H9 (cell line): ENCODE measurements around the gene CYREN. TPM values are rescaled to one million over a fixed set of nuclear protein-coding genes. Genes with fewer than 3 reads are reported as not detected.

Experiments used
- DNase-seq: peaks from one replicate; pipeline ENCODE4 v3.0.0-alpha.2; 2017
- H2AFZ ChIP-seq: one replicate; pipeline ENCODE4 v1.6.1; 2013; ENCODE audit warnings: mild to moderate bottlenecking, low read length, control low read depth, moderate library complexity
- H2AK5ac ChIP-seq: 2 replicates; pipeline ENCODE4 v1.6.1; 2013; ENCODE audit warnings: low read length, control low read depth, mixed read lengths; ENCODE audit not compliant: insufficient read length
- H2BK120ac ChIP-seq: one replicate; pipeline ENCODE4 v1.6.1; 2013; ENCODE audit warnings: low read depth, mild to moderate bottlenecking, low read length, control low read depth, inconsistent platforms; ENCODE audit not compliant: poor library complexity, severe bottlenecking
- H2BK12ac ChIP-seq: 2 replicates; pipeline ENCODE4 v1.6.1; 2013; ENCODE audit warnings: low read length, control low read depth, mixed read lengths, low read depth; ENCODE audit not compliant: insufficient read length
- H2BK15ac ChIP-seq: 2 replicates; pipeline ENCODE4 v1.6.1; 2013; ENCODE audit warnings: low read depth, low read length, control low read depth
- H2BK20ac ChIP-seq: one replicate; pipeline ENCODE4 v1.6.1; 2013; ENCODE audit warnings: low read depth, mild to moderate bottlenecking, low read length, control low read depth, inconsistent platforms; ENCODE audit not compliant: poor library complexity, severe bottlenecking
- H2BK5ac ChIP-seq: 2 replicates; pipeline ENCODE4 v1.6.1; 2013; ENCODE audit warnings: low read length, control low read depth, mixed read lengths; ENCODE audit not compliant: insufficient read length
- H3K14ac ChIP-seq: 2 replicates; pipeline ENCODE4 v1.6.1; 2013; ENCODE audit warnings: low read length, control low read depth; ENCODE audit not compliant: insufficient read depth
- H3K18ac ChIP-seq: 2 replicates; pipeline ENCODE4 v1.6.1; 2013; ENCODE audit warnings: low read depth, mild to moderate bottlenecking, mixed read lengths, low read length, control low read depth; ENCODE audit not compliant: insufficient read length
- H3K23ac ChIP-seq: 2 replicates; pipeline ENCODE4 v1.6.1; 2013; ENCODE audit warnings: low read length, control low read depth, mixed read lengths, low read depth; ENCODE audit not compliant: insufficient read length
- H3K23me2 ChIP-seq: 2 replicates; pipeline ENCODE4 v1.6.1; 2013; ENCODE audit warnings: low read depth, mild to moderate bottlenecking, mixed read lengths, low read length, control low read depth; ENCODE audit not compliant: insufficient read length, poor library complexity, severe bottlenecking
- H3K27ac ChIP-seq: 2 replicates; pipeline ENCODE4 v1.5.1; 2013; ENCODE audit warnings: low read length, control low read depth, mixed read lengths, low read depth; ENCODE audit not compliant: insufficient read length
- H3K27me3 ChIP-seq: 2 replicates; pipeline ENCODE4 v1.6.1; 2013; ENCODE audit warnings: low read length, control low read depth, inconsistent platforms; ENCODE audit not compliant: insufficient read depth
- H3K4ac ChIP-seq: 2 replicates; pipeline ENCODE4 v1.6.1; 2013; ENCODE audit warnings: low read depth, mild to moderate bottlenecking, control low read depth, inconsistent platforms, low read length, moderate library complexity
- H3K4me1 ChIP-seq: 2 replicates; pipeline ENCODE4 v1.6.1; 2013; ENCODE audit warnings: low read length, control low read depth, inconsistent platforms; ENCODE audit not compliant: insufficient read depth
- H3K4me2 ChIP-seq: 2 replicates; pipeline ENCODE4 v1.6.1; 2013; ENCODE audit warnings: low read length, control low read depth, mixed read lengths; ENCODE audit not compliant: insufficient read length, insufficient read depth
- H3K56ac ChIP-seq: 2 replicates; pipeline ENCODE4 v1.6.1; 2013; ENCODE audit warnings: low read depth, mild to moderate bottlenecking, mixed read lengths, low read length, control low read depth; ENCODE audit not compliant: insufficient read length
- H3K79me1 ChIP-seq: 2 replicates; pipeline ENCODE4 v1.6.1; 2013; ENCODE audit warnings: low read depth, mild to moderate bottlenecking, moderate library complexity, low read length, control low read depth, inconsistent platforms; ENCODE audit not compliant: insufficient read depth, poor library complexity, severe bottlenecking
- H3K79me2 ChIP-seq: 2 replicates; pipeline ENCODE4 v1.6.1; 2013; ENCODE audit warnings: low read length, control low read depth, inconsistent platforms; ENCODE audit not compliant: insufficient read depth
- H3K9ac ChIP-seq: 2 replicates; pipeline ENCODE4 v1.6.1; 2013; ENCODE audit warnings: low read length, control low read depth, mixed read lengths; ENCODE audit not compliant: insufficient read length; ENCODE audit errors: extremely low read depth
- H3K9me3 ChIP-seq: one replicate; pipeline ENCODE4 v1.6.1; 2013; ENCODE audit warnings: low read depth, low read length, inconsistent platforms; ENCODE audit not compliant: control insufficient read depth
- H3T11ph ChIP-seq: one replicate; pipeline ENCODE4 v1.6.1; 2013; ENCODE audit warnings: mild to moderate bottlenecking, low read length, control low read depth, inconsistent platforms
- H4K20me1 ChIP-seq: one replicate; pipeline ENCODE4 v1.6.1; 2013; ENCODE audit not compliant: control insufficient read depth, insufficient read length, insufficient read depth
- H4K5ac ChIP-seq: 2 replicates; pipeline ENCODE4 v1.6.1; 2013; ENCODE audit warnings: low read depth, mild to moderate bottlenecking, mixed read lengths, low read length, control low read depth; ENCODE audit not compliant: insufficient read length
- H4K8ac ChIP-seq: replicated peaks from 2 replicates; pipeline ENCODE4 v1.6.1; 2013; ENCODE audit warnings: low read length, control low read depth, mixed read lengths, low read depth; ENCODE audit not compliant: insufficient read length
- H4K91ac ChIP-seq: 2 replicates; pipeline ENCODE4 v1.6.1; 2013; ENCODE audit warnings: low read depth, mild to moderate bottlenecking, moderate library complexity, mixed read lengths, low read length, control low read depth; ENCODE audit not compliant: insufficient read length
- H3K27ac Mint-ChIP-seq, 3 experiments: 2 replicates in 2 of 3; 3 replicates in 1 of 3; pipeline ENCODE4 v1.8.0; 2020 to 2021; ENCODE audit warnings: mixed read lengths in 3 of 3, mild to moderate bottlenecking in 1 of 3, moderate library complexity in 1 of 3
- H3K27me3 Mint-ChIP-seq: 2 replicates; pipeline ENCODE4 v1.8.0; 2021; ENCODE audit warnings: low read depth, mild to moderate bottlenecking, moderate library complexity, mixed read lengths
- H3K36me3 Mint-ChIP-seq, 3 experiments: 2 replicates in 2 of 3; 3 replicates in 1 of 3; pipeline ENCODE4 v1.8.0; 2020 to 2021; ENCODE audit warnings: low read depth in 3 of 3, mixed read lengths in 3 of 3; ENCODE audit not compliant: insufficient read depth in 1 of 3
- H3K4me1 Mint-ChIP-seq, 2 experiments: 2 replicates each; pipeline ENCODE4 v1.8.0; 2020; ENCODE audit warnings: mixed read lengths in 2 of 2
- H3K4me3 Mint-ChIP-seq, 2 experiments: 2 replicates in 1 of 2; 3 replicates in 1 of 2; pipeline ENCODE4 v1.8.0; 2020 to 2021; ENCODE audit warnings: mild to moderate bottlenecking in 2 of 2, mixed read lengths in 2 of 2, moderate library complexity in 1 of 2
- H3K9me3 Mint-ChIP-seq, 2 experiments: 2 replicates in 1 of 2; 3 replicates in 1 of 2; pipeline ENCODE4 v1.8.0; 2020; ENCODE audit warnings: mild to moderate bottlenecking in 2 of 2, mixed read lengths in 2 of 2, moderate library complexity in 1 of 2
- CTCF ChIP-seq: fragments of 200-600 bp; sonication (generic); conservative IDR thresholded peaks from 3 replicates; pipeline ENCODE4 v1.8.0; 2021; ENCODE audit warnings: antibody characterized with exemption, mild to moderate bottlenecking
- WGBS: extraction: QIAGEN DNeasy Blood & Tissue Kit; methylation state at CpG from one replicate; pipeline ENCODE4 v1.1.7; 2013; ENCODE audit warnings: missing lambda C conversion rate, low lambda C conversion rate, mixed read lengths; ENCODE audit not compliant: insufficient read length; ENCODE audit errors: extremely low coverage; 5-methylcytosine and 5-hydroxymethylcytosine counted together
- total RNA-seq: library from RNA; stranded (reverse); gene quantifications from 2 replicates; pipeline ENCODE4 v1.2.1, GENCODE V29; 2021

The CYREN gene
- total RNA-seq, 1 experiment from 2014 or later = 72.0 TPM

GRCh38 chr7:135200821-135201331 lies 30.4 kb upstream of the CYREN start:
- no peak overlapping the region for H3K14ac ChIP-seq
- H3K27me3 Mint-ChIP-seq = no peaks in the 10 kb centered on the region
- no peak overlapping the region for H4K91ac ChIP-seq
- no peak overlapping the region for H2BK120ac ChIP-seq
- H3K9me3 ChIP-seq = no peaks in the 10 kb centered on the region
- no CpG with 5 or more reads among the region's 3 CpGs for WGBS
- H3K4ac ChIP-seq = no peak overlapping the region
- no peak for TF ChIP-seq CTCF
- no peak overlapping the region for H2BK20ac ChIP-seq
- DNase-seq = no peak
- H3K9ac ChIP-seq = no peak overlapping the region
- H2BK12ac ChIP-seq = no peak overlapping the region
- no peak overlapping the region for H2AFZ ChIP-seq
- peaks cover 0 to 5% of the 10 kb centered on the region in 2 experiments; a peak in 3 of 4 replicates for H3K4me1 Mint-ChIP-seq
- H3K23ac ChIP-seq = no peak overlapping the region
- H3K56ac ChIP-seq = no peak overlapping the region
- H3K9me3 Mint-ChIP-seq = no peaks in the 10 kb centered on the region
- no peaks in the 10 kb centered on the region for H3K79me2 ChIP-seq
- H3T11ph ChIP-seq = no peak overlapping the region
- H3K36me3 Mint-ChIP-seq = peaks cover 5 to 38% (median 14%) of the 10 kb centered on the region in 3 experiments
- H2BK15ac ChIP-seq = no peak overlapping the region
- H3K27me3 ChIP-seq = no peaks in the 10 kb centered on the region
- H3K4me2 ChIP-seq = no peak overlapping the region
- no peak overlapping the region for H3K4me3 Mint-ChIP-seq
- no peak overlapping the region for H4K5ac ChIP-seq
- no peak overlapping the region for H2AK5ac ChIP-seq
- H2BK5ac ChIP-seq = no peak overlapping the region
- H3K23me2 ChIP-seq = no peaks in the 10 kb centered on the region
- no peak overlapping the region for H4K8ac ChIP-seq
- H4K20me1 ChIP-seq = no peaks in the 10 kb centered on the region
- no peak overlapping the region for H3K27ac ChIP-seq
- H3K27ac Mint-ChIP-seq = no peak overlapping the region; a peak in 1 of 7 replicates
- H3K4me1 ChIP-seq = no peaks in the 10 kb centered on the region
- H3K18ac ChIP-seq = no peak overlapping the region
- H3K79me1 ChIP-seq = no peaks in the 10 kb centered on the region
